ENCODE results near the gene BICC1. TPM values are rescaled to one million over a fixed set of nuclear protein-coding genes. Genes with fewer than 3 reads are reported as not detected.

Gene BICC1
- total and polyA plus RNA-seq, 4 donors, result 0.82 to 6.1 (median 4.5) TPM

- Histone ChIP-seq H3K4me3 (ENCODE audit: low read depth in 1 of 3, low read length in 3 of 3) (no peak overlapping the region), H3K9ac (ENCODE audit: low read depth in 1 of 2, low read length in 2 of 2) (no peak overlapping the region), H3K9me3 (ENCODE audit: control insufficient read depth in 4 of 4, low read length in 3 of 4) (peaks cover 0 to 6% (median 4%) of the 10 kb centered on the region in 4 donors), H3K27me3 (ENCODE audit: control insufficient read depth in 4 of 4, insufficient read depth in 4 of 4, low read length in 3 of 4) (no peaks in the 10 kb centered on the region), H3K27ac (ENCODE audit: low read depth in 1 of 2, low read length in 2 of 2) (no peak overlapping the region), H3K36me3 (ENCODE audit: control insufficient read depth in 4 of 4, insufficient read depth in 3 of 4, low read depth in 1 of 4, low read length in 3 of 4) (no peaks in the 10 kb centered on the region), H3K4me1 (ENCODE audit: control insufficient read depth in 4 of 4, insufficient read depth in 4 of 4, low read length in 3 of 4) (no peaks in the 10 kb centered on the region)
- TF ChIP-seq SP1 (IDR thresholded peaks at IDR 0.05), result no peak
- TF ChIP-seq HNF4A (conservative IDR thresholded peaks at IDR 0.05), result no peak
- no peak for TF ChIP-seq FOXA1 (IDR thresholded peaks at IDR 0.05)
- TF ChIP-seq FOXA2 (IDR thresholded peaks at IDR 0.05), result no peak
- TF ChIP-seq RXRA (IDR thresholded peaks at IDR 0.05), result no peak
- TF ChIP-seq MAX (IDR thresholded peaks at IDR 0.05), result no peak
- TF ChIP-seq ZBTB33 (IDR thresholded peaks at IDR 0.05), result no peak
- no peak for TF ChIP-seq HNF4G (IDR thresholded peaks at IDR 0.05)
- TF ChIP-seq JUND (IDR thresholded peaks at IDR 0.05), result no peak
- no peak for TF ChIP-seq CTCF (IDR thresholded peaks at IDR 0.05; ENCODE audit: low read depth, low read length, missing input control)
- no peak for TF ChIP-seq REST (IDR thresholded peaks at IDR 0.05)
- no peak for TF ChIP-seq TAF1 (conservative IDR thresholded peaks at IDR 0.05)
- TF ChIP-seq RAD21 (IDR thresholded peaks at IDR 0.05), result no peak
- TF ChIP-seq NR2F2 (IDR thresholded peaks at IDR 0.05), result no peak
- no peak for TF ChIP-seq EGR1 (IDR thresholded peaks at IDR 0.05; ENCODE audit: low read depth in 2 of 2)
- no peak for TF ChIP-seq ATF3 (IDR thresholded peaks at IDR 0.05)
- no peak for TF ChIP-seq YY1 (IDR thresholded peaks at IDR 0.05)
- 75% methylated on average over 7 of the region's 7 CpGs for WGBS
- no peak for DNase-seq (ENCODE audit: low spot score)
Measured at GRCh38 chr10:58735087-58735486, 222.4 kb downstream of the BICC1 start.

All from liver (tissue), 9 donors.